ENCODE data around the gene TLNRD1. TPM values are rescaled to one million over a fixed set of nuclear protein-coding genes. Genes with fewer than 3 reads are reported as not detected.

The TLNRD1 gene
- polyA plus RNA-seq, 1 donor (not counting 4 experiments of a cell fraction or from before 2014, with no cell fraction given): 3.1 TPM

GRCh38 chr15:80992441-80992840 lies 8.3 kb upstream of the TLNRD1 start:
- Histone ChIP-seq H3K9ac (ENCODE audit: control insufficient read depth, extremely low read depth, insufficient read depth, low read length) (no peak overlapping the region), H3K4me3 (ENCODE audit: control insufficient read depth in 2 of 3, extremely low read depth in 1 of 3, insufficient read depth in 2 of 3, low read depth in 1 of 3, low read length in 3 of 3) (no peak overlapping the region), H3K4me2 (ENCODE audit: control insufficient read depth, extremely low read depth, insufficient read depth, low read depth, low read length) (no peak overlapping the region), H3K36me3 (ENCODE audit: control insufficient read depth in 2 of 2, extremely low read depth in 1 of 2, insufficient read depth in 2 of 2, low read length in 2 of 2) (no peaks in the 10 kb centered on the region), H4K20me1 (ENCODE audit: control insufficient read depth, extremely low read depth, insufficient read depth, low read length) (no peaks in the 10 kb centered on the region), H3K4me1 (ENCODE audit: control insufficient read depth, extremely low read depth, insufficient read depth, low read length) (peaks cover 38% of the 10 kb centered on the region), H3K9me1 (ENCODE audit: control insufficient read depth, extremely low read depth, insufficient read depth, low read length) (no peaks in the 10 kb centered on the region), H3K27me3 (ENCODE audit: control insufficient read depth, extremely low read depth, insufficient read depth, low read length) (no peaks in the 10 kb centered on the region), H2AFZ (ENCODE audit: control insufficient read depth, low read length) (no peak overlapping the region), H3K79me2 (ENCODE audit: control insufficient read depth, insufficient read depth, low read length) (peaks cover 22% of the 10 kb centered on the region), H3K27ac (ENCODE audit: control insufficient read depth, insufficient read depth, low read length) (no peak overlapping the region), H3K9me3 (ENCODE audit: control insufficient read depth, low read depth, low read length) (no peaks in the 10 kb centered on the region)
- no peak for FAIRE-seq
- TF ChIP-seq EZH2 (IDR thresholded peaks at IDR 0.05; ENCODE audit: low read length) (no peak), CTCF (optimal IDR thresholded peaks at IDR 0.05 in 1 of 3, IDR thresholded peaks at IDR 0.05 in 1 of 3, conservative IDR thresholded peaks at IDR 0.05 in 1 of 3; ENCODE audit: extremely low read depth in 1 of 3, insufficient read depth in 2 of 3, low read length in 3 of 3) (no peak)
- dilution Hi-C loops (cut with MboI; ENCODE audit: extremely low pct_ligation_motif_present, low sequenced_read_pairs): no loop called here
- no peak for DNase-seq (ENCODE audit: low read depth, low spot score)

- H3K9me3 ChIP-seq (ENCODE audit: control insufficient read depth, low read depth, low read length): no peaks in the 10 kb centered on the region
- H2AFZ ChIP-seq (ENCODE audit: control insufficient read depth, low read length): no peak overlapping the region
- H3K9me1 ChIP-seq (ENCODE audit: control insufficient read depth, extremely low read depth, insufficient read depth, low read length): no peaks in the 10 kb centered on the region
- no peak overlapping the region for H3K9ac ChIP-seq (ENCODE audit: control insufficient read depth, extremely low read depth, insufficient read depth, low read length)
- no peak overlapping the region for H3K27ac ChIP-seq (ENCODE audit: control insufficient read depth, insufficient read depth, low read length)
- FAIRE-seq (no peak), DNase-seq (ENCODE audit: low read depth, low spot score) (no peak)
- H3K4me2 ChIP-seq (ENCODE audit: control insufficient read depth, extremely low read depth, insufficient read depth, low read depth, low read length): no peak overlapping the region
- dilution Hi-C loops (cut with MboI; ENCODE audit: extremely low pct_ligation_motif_present, low sequenced_read_pairs): no loop called here
- H4K20me1 ChIP-seq (ENCODE audit: control insufficient read depth, extremely low read depth, insufficient read depth, low read length): no peaks in the 10 kb centered on the region
- no peaks in the 10 kb centered on the region for H3K27me3 ChIP-seq (ENCODE audit: control insufficient read depth, extremely low read depth, insufficient read depth, low read length)
- no peak overlapping the region for H3K4me3 ChIP-seq (ENCODE audit: control insufficient read depth in 2 of 3, extremely low read depth in 1 of 3, insufficient read depth in 2 of 3, low read depth in 1 of 3, low read length in 3 of 3)
- peaks cover 23% of the 10 kb centered on the region for H3K4me1 ChIP-seq (ENCODE audit: control insufficient read depth, extremely low read depth, insufficient read depth, low read length)
- H3K79me2 ChIP-seq (ENCODE audit: control insufficient read depth, insufficient read depth, low read length): peaks cover 3% of the 10 kb centered on the region
- no peak for TF ChIP-seq EZH2 (IDR thresholded peaks at IDR 0.05; ENCODE audit: low read length)
- TF ChIP-seq CTCF (optimal IDR thresholded peaks at IDR 0.05 in 1 of 3, IDR thresholded peaks at IDR 0.05 in 1 of 3, conservative IDR thresholded peaks at IDR 0.05 in 1 of 3; ENCODE audit: extremely low read depth in 1 of 3, insufficient read depth in 2 of 3, low read length in 3 of 3): peak; percentile 49 to 66 (median 63)
- H3K36me3 ChIP-seq (ENCODE audit: control insufficient read depth in 2 of 2, extremely low read depth in 1 of 2, insufficient read depth in 2 of 2, low read length in 2 of 2): no peaks in the 10 kb centered on the region
These were observed 4.5 kb upstream of the TLNRD1 start for GRCh38 chr15:80996247-80996646.

Data from keratinocyte (primary cell).